ENCODE measurements around the gene ZBTB20.

The ZBTB20 gene

GRCh38 chr3:114902691-114903101 is 244.4 kb downstream of the ZBTB20 start:
- DNase-seq (ENCODE audit: low read depth in 1 of 2, low spot score in 1 of 2): no peak
- in situ Hi-C loops (cut with HindIII; ENCODE audit: low pct_unique_long_range_greater_than_20kb, low sequenced_read_pairs): no loop called here
- no peak for TF ChIP-seq JUND (IDR thresholded peaks at IDR 0.05; ENCODE audit: low read depth)

GRCh38 chr3:114900908-114901307 is 246.2 kb downstream of the ZBTB20 start:
- peak in 1 of 2 experiments; percentile 4 for DNase-seq (ENCODE audit: low read depth in 1 of 2, low spot score in 1 of 2)
- in situ Hi-C loops (cut with HindIII; ENCODE audit: low pct_unique_long_range_greater_than_20kb, low sequenced_read_pairs): no loop called here
- TF ChIP-seq JUND (IDR thresholded peaks at IDR 0.05; ENCODE audit: low read depth): no peak

DNA sequence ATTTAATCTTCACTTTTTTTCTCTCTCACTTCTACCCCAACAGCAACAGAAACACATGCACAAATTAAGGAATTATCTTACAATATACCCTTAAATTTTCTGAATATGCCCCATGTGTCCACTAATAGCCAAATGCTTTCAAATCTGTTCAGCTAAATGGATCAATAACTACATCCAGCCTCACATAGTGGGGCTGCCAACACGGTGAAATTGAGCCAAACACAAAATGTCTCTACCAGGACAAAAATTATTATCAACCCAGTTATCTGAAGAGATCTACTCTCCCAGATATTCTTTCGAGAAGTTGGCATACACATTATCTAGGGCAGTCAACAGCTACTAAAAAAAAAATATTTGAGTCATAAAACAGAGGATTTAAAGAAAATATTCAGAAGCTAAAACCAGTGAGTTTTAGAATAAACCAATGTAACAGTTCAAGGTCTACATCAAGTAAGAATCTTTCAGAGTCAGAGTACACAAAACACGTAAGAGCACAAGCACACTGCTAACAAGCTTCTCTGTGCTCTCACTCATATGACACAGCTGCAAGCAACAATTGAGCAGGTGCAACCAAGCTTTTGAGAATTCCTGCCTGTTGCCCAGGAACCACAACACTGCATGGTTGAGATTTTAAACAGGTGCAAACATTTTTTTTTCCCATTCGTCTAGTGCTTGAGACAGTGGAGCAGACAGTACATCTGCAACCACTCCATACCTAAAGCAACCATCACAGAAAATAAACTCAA is 247.7 kb downstream of the ZBTB20 start:
- DNase-seq (ENCODE audit: low read depth in 1 of 2, low spot score in 1 of 2): peak; percentile 4 to 73
- in situ Hi-C loops (cut with HindIII; ENCODE audit: low pct_unique_long_range_greater_than_20kb, low sequenced_read_pairs): no loop called here
- no peak for TF ChIP-seq JUND (IDR thresholded peaks at IDR 0.05; ENCODE audit: low read depth)

- TF ChIP-seq JUND (IDR thresholded peaks at IDR 0.05; ENCODE audit: low read depth): no peak
- DNase-seq (ENCODE audit: low read depth in 1 of 2, low spot score in 1 of 2): no peak
- in situ Hi-C loops (cut with HindIII; ENCODE audit: low pct_unique_long_range_greater_than_20kb, low sequenced_read_pairs): no loop called here
Observed at GRCh38 chr3:114896978-114897377, 250.1 kb downstream of the ZBTB20 start.

GRCh38 chr3:114893361-114893760 is 253.7 kb downstream of the ZBTB20 start:
- no peak for DNase-seq (ENCODE audit: low read depth in 1 of 2, low spot score in 1 of 2)
- TF ChIP-seq JUND (IDR thresholded peaks at IDR 0.05; ENCODE audit: low read depth): no peak
- in situ Hi-C loops (cut with HindIII; ENCODE audit: low pct_unique_long_range_greater_than_20kb, low sequenced_read_pairs): no loop called here

DNA sequence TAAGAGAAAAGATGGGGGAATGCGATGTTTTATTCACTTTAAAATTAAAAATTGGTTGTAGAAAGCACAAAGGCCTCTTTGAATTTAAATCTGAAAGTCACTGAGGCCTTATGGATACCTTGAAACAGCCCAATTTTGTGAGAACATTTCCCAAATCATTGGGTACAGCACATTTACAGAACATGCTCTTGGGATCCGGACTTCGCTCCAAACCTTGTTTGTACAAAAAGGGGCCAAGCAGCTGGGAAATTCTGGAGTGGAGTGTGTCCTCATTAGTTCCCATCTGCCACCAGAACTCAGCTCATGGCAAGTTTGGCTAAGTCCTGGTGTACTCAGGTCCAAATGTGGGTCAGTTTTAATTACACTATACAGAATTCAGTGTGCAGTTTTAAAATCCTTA is 254.2 kb downstream of the ZBTB20 start:
- no peak for TF ChIP-seq JUND (IDR thresholded peaks at IDR 0.05; ENCODE audit: low read depth)
- DNase-seq (ENCODE audit: low read depth in 1 of 2, low spot score in 1 of 2): no peak
- in situ Hi-C loops (cut with HindIII; ENCODE audit: low pct_unique_long_range_greater_than_20kb, low sequenced_read_pairs): no loop called here

- DNase-seq (ENCODE audit: low read depth in 1 of 2, low spot score in 1 of 2): no peak
- in situ Hi-C loops (cut with HindIII; ENCODE audit: low pct_unique_long_range_greater_than_20kb, low sequenced_read_pairs): no loop called here
- TF ChIP-seq JUND (IDR thresholded peaks at IDR 0.05; ENCODE audit: low read depth): no peak
Observed at GRCh38 chr3:114892131-114892879, 254.8 kb downstream of the ZBTB20 start.

GRCh38 chr3:114887806-114888205 is 259.3 kb downstream of the ZBTB20 start:
- no peak for DNase-seq (ENCODE audit: low read depth in 1 of 2, low spot score in 1 of 2)
- in situ Hi-C loops (cut with HindIII; ENCODE audit: low pct_unique_long_range_greater_than_20kb, low sequenced_read_pairs): no loop called here
- no peak for TF ChIP-seq JUND (IDR thresholded peaks at IDR 0.05; ENCODE audit: low read depth)

- no peak for TF ChIP-seq JUND (IDR thresholded peaks at IDR 0.05; ENCODE audit: low read depth)
- no peak for DNase-seq (ENCODE audit: low read depth in 1 of 2, low spot score in 1 of 2)
- in situ Hi-C loops (cut with HindIII; ENCODE audit: low pct_unique_long_range_greater_than_20kb, low sequenced_read_pairs): no loop called here
Observed at GRCh38 chr3:114886905-114887304, 260.2 kb downstream of the ZBTB20 start.

GRCh38 chr3:114884213-114884923 is 262.7 kb downstream of the ZBTB20 start:
- TF ChIP-seq JUND (IDR thresholded peaks at IDR 0.05; ENCODE audit: low read depth): no peak
- in situ Hi-C loops (cut with HindIII; ENCODE audit: low pct_unique_long_range_greater_than_20kb, low sequenced_read_pairs): no loop called here
- no peak for DNase-seq (ENCODE audit: low read depth in 1 of 2, low spot score in 1 of 2)

DNA sequence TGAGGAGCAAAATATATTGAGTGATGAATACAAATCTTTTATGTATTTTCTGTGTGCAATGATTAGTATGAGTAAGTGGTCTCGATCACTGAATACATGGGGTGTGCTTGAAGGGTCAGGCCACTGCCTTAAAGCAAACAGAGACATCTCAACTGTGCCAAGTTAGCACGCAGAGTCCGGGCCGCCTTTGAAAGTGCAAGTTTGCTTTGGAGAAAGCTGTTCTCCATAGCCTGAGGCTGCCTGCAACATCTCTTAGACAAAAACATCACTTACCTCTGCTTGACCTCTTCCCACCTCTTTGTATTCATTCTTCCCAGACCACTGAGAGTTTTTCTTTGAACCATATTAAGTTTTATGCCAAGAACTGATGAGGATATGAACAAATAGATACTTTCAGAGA is 267.0 kb downstream of the ZBTB20 start:
- TF ChIP-seq JUND (IDR thresholded peaks at IDR 0.05; ENCODE audit: low read depth): no peak
- no peak for DNase-seq (ENCODE audit: low read depth in 1 of 2, low spot score in 1 of 2)
- in situ Hi-C loops (cut with HindIII; ENCODE audit: low pct_unique_long_range_greater_than_20kb, low sequenced_read_pairs): no loop called here

DNA sequence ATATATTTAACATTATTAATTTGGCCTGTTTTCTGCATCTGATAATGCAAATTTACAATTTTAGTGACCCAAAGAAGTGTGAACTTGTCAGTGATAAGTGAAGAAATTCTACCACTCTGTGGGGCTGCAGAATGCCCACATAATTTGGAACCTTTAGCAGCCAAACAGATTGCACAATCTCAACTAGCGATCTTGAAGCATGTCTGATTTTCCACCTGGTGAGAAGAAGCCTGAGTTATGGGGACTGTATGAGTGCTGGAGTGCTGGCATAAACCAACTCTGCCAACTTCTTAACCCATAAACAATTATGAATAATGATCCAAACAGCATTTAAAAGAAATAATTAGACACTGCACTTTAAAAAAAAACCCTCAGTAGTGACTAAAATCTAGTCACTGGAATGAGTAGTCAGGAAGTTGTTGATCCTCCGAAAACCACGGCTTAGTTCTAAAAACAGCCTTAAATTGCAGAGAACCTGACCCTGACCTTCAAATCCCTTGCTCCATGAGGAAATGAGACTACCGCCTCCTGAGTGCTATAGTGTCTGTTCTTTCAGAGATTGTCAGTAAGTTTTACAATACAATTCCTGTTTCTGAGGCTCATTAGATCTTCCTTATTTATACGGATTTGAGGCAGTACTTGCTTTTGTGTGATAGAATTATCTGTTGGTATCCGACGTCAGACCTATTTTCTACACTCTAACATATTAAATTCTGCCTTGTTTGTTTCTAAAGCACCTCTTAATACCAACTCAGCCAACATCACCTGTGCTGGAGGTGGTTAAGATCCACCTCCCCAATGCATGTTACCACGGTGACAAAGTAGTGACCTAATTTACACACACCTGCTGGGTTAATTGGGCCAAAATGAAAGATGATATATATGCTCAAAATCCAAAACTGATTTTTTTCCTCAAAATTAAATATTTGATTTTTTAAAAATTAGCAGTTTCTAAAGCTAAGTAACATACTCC is 267.7 kb downstream of the ZBTB20 start:
- in situ Hi-C loops (cut with HindIII; ENCODE audit: low pct_unique_long_range_greater_than_20kb, low sequenced_read_pairs): no loop called here
- TF ChIP-seq JUND (IDR thresholded peaks at IDR 0.05; ENCODE audit: low read depth): no peak
- no peak for DNase-seq (ENCODE audit: low read depth in 1 of 2, low spot score in 1 of 2)
